GM21786 (cell line): Measurements from ENCODE around the gene HSD17B1.
"Not testable (repeated sequence)": the region's sequence is repeated elsewhere in the genome, so short reads cannot be mapped to it uniquely, and the experiment has no call there.

ENCODE experiments used
- ATAC-seq: cut with Tn5 transposase; IDR thresholded peaks from one replicate; pipeline ENCODE4 v1.9.1; 2021; ENCODE audit not compliant: unreplicated experiment

The HSD17B1 gene

GRCh38 chr17:42545755-42546505 lies 6.8 kb upstream of the HSD17B1 start:
- not testable (repeated sequence) for ATAC-seq

- ATAC-seq: no peak
Observed at GRCh38 chr17:42547001-42547461, 5.7 kb upstream of the HSD17B1 start.

GRCh38 chr17:42547698-42548069 lies 5.0 kb upstream of the HSD17B1 start:
- ATAC-seq: no peak

- peak; percentile 60 for ATAC-seq
Observed at GRCh38 chr17:42548070-42548837, 4.5 kb upstream of the HSD17B1 start.

GRCh38 chr17:42548993-42549755 lies 3.5 kb upstream of the HSD17B1 start:
- no peak for ATAC-seq

GRCh38 chr17:42553161-42553818 lies 567 bp downstream of the HSD17B1 start:
- ATAC-seq: no peak

- no peak for ATAC-seq
Observed at GRCh38 chr17:42553866-42554249, 1.1 kb downstream of the HSD17B1 start.

- ATAC-seq: peak; percentile 76
Observed at GRCh38 chr17:42554250-42555121, 1.8 kb downstream of the HSD17B1 start.

- ATAC-seq: no peak
Observed at GRCh38 chr17:42555122-42555622, 2.4 kb downstream of the HSD17B1 start.

GRCh38 chr17:42555961-42556617 lies 3.4 kb downstream of the HSD17B1 start:
- not testable (repeated sequence) for ATAC-seq

- ATAC-seq: no peak
Observed at GRCh38 chr17:42559075-42559474, 6.4 kb downstream of the HSD17B1 start.

- no peak for ATAC-seq
Observed at GRCh38 chr17:42560246-42560645, 7.5 kb downstream of the HSD17B1 start.

GRCh38 chr17:42561897-42562387 lies 9.2 kb downstream of the HSD17B1 start, which contains the start of gene COASY:
TSS of gene COASY (plus strand) at chr17:42562148. CDS start at chr17:42562623, 475 bp downstream.
- ATAC-seq: peak; percentile 54

- no peak for ATAC-seq
Observed at GRCh38 chr17:42562388-42563142, 9.8 kb downstream of the HSD17B1 start.

- ATAC-seq: no peak
Observed at GRCh38 chr17:42563143-42563509, 10.4 kb downstream of the HSD17B1 start.

GRCh38 chr17:42563543-42563942 lies 10.8 kb downstream of the HSD17B1 start:
- no peak for ATAC-seq

GRCh38 chr17:42563950-42564349 lies 11.2 kb downstream of the HSD17B1 start:
- no peak for ATAC-seq

GRCh38 chr17:42564815-42565522 lies 12.2 kb downstream of the HSD17B1 start:
- ATAC-seq: no peak
